Body of pancreas (tissue), 4 donors: ENCODE results near the gene GMPR2.

ENCODE experiments used
- POLR2A ChIP-seq, 3 donors: fragments of 450-650 bp; IDR thresholded peaks; one replicate each; pipeline ENCODE4 v1.6.1; 2016; ENCODE audit warnings: antibody characterized with exemption in 3 of 3, mild to moderate bottlenecking in 2 of 3
- TF ChIP-seq, protein P1 (sequence below), 7 experiments: fragments of 450-650 bp in 4 of 7; fragments of 200-600 bp in 3 of 7; sonication (generic) in 3 of 7; IDR thresholded peaks; one replicate each; pipeline ENCODE4 v1.5.1; 2016 to 2019; ENCODE audit warnings: antibody characterized with exemption in 7 of 7

DNA sequence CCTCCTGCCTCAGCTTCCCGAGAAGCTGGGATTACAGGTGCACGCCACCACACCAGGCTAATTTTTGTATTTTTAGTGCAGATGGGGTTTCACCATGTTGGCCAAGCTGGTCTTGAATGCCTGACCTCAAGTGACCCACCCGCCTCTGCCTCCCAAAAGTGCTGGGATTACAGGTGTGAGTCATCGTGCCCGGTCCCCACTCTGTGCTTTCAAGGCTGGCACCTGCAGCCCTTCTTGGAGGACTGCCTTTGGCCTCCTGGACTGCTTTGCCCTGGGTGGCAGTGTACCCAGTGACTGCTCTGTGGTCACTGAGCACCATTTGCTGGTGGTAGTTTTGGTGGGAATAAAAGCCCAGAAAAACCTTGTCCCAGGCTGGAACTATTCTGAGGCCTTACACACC, 54.3 kb downstream of the GMPR2 start:
- TF ChIP-seq, protein P1, sequence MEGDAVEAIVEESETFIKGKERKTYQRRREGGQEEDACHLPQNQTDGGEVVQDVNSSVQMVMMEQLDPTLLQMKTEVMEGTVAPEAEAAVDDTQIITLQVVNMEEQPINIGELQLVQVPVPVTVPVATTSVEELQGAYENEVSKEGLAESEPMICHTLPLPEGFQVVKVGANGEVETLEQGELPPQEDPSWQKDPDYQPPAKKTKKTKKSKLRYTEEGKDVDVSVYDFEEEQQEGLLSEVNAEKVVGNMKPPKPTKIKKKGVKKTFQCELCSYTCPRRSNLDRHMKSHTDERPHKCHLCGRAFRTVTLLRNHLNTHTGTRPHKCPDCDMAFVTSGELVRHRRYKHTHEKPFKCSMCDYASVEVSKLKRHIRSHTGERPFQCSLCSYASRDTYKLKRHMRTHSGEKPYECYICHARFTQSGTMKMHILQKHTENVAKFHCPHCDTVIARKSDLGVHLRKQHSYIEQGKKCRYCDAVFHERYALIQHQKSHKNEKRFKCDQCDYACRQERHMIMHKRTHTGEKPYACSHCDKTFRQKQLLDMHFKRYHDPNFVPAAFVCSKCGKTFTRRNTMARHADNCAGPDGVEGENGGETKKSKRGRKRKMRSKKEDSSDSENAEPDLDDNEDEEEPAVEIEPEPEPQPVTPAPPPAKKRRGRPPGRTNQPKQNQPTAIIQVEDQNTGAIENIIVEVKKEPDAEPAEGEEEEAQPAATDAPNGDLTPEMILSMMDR (IDR thresholded peaks at IDR 0.05) = no peak
- TF ChIP-seq POLR2A (IDR thresholded peaks at IDR 0.05) = no peak
